Kidney (tissue), 14 donors: Measurements from ENCODE around the gene SLC22A23. TPM values are rescaled to one million over a fixed set of nuclear protein-coding genes. Genes with fewer than 3 reads are reported as not detected.

Experiments used
- DNase-seq, 5 donors: peaks; one replicate each; pipeline ENCODE4 v3.0.0-alpha.2; 2013 to 2020
- FAIRE-seq: peaks from 2 replicates; lab custom pipeline; 2012; peaks lifted over from hg19 to GRCh38; lab: Jason Lieb, UNC
- H3K27ac ChIP-seq, 2 donors: one replicate each; pipeline ENCODE4 v1.7.0; 2013; ENCODE audit warnings: low read depth in 2 of 2, low read length in 2 of 2, inconsistent platforms in 1 of 2
- H3K27me3 ChIP-seq: one replicate; pipeline ENCODE4 v1.7.1; 2013; ENCODE audit warnings: low read length, inconsistent platforms; ENCODE audit not compliant: control insufficient read depth, insufficient read depth
- H3K36me3 ChIP-seq, 3 donors: one replicate each; pipeline versions ENCODE4 v1.7.0 to v1.7.1; 2013; ENCODE audit warnings: low read length in 3 of 3, control low read depth in 1 of 3, inconsistent platforms in 1 of 3; ENCODE audit not compliant: insufficient read depth in 3 of 3, control insufficient read depth in 2 of 3
- H3K4me1 ChIP-seq, 3 donors: one replicate each; pipeline versions ENCODE4 v1.7.0 to v1.7.1; 2013; ENCODE audit warnings: low read length in 3 of 3, inconsistent platforms in 1 of 3, low read depth in 1 of 3; ENCODE audit not compliant: control insufficient read depth in 2 of 3, insufficient read depth in 2 of 3
- H3K4me3 ChIP-seq, 3 donors: one replicate each; pipeline versions ENCODE4 v1.7.0 to v1.8.1; 2013; ENCODE audit warnings: low read length in 3 of 3, control low read depth in 1 of 3, inconsistent platforms in 1 of 3
- H3K9ac ChIP-seq, 3 donors: one replicate each; pipeline versions ENCODE4 v1.7.0 to v1.7.1; 2013; ENCODE audit warnings: low read length in 3 of 3, control low read depth in 1 of 3, inconsistent platforms in 1 of 3
- H3K9me3 ChIP-seq, 3 donors: one replicate each; pipeline versions ENCODE4 v1.7.0 to v1.7.1; 2013; ENCODE audit warnings: low read length in 3 of 3, control low read depth in 1 of 3, inconsistent platforms in 1 of 3; ENCODE audit not compliant: control insufficient read depth in 2 of 3, insufficient read depth in 1 of 3
- CTCF ChIP-seq: IDR thresholded peaks from 3 replicates; pipeline ENCODE4 v1.5.1; 2012; ENCODE audit warnings: mild to moderate bottlenecking, moderate library complexity, borderline replicate concordance; ENCODE audit not compliant: insufficient read depth; ENCODE audit errors: extremely low read depth
- intact Hi-C: fragments of 100-400 bp; cut with DNase I; formaldehyde crosslinking; loops from one replicate; pipeline ENCODE4 v1.11.1; 2022
- polyA plus RNA-seq: library from polyadenylated mRNA; stranded (reverse); fragments of 350-450 nt; fragmentation: Illumina TruSeq; extraction: RNeasy Lipid Tissue Mini Kit (QIAGEN cat#74804); gene quantifications from one replicate; pipeline ENCODE4 v1.2.3, GENCODE V29; 2014; ENCODE audit warnings: low read depth, low replicate concordance; ENCODE audit not compliant: insufficient read depth
- total RNA-seq: library from RNA; stranded (reverse); fragmentation: NEBNext Ultra II Directional; extraction: Animal tissue kit (Norgen Biotek cat#: 25700); gene quantifications from one replicate; pipeline ENCODE4 v1.2.1, GENCODE V29; 2021
- donor health status: control.
- donor health status: control.
- donor health status: control.
- donor health status: control.
- donor health status: control.
- donor health status: DM: yes; HTN: yes; CAD: no.
- donor health status: Normal renal cell carcinoma (clear cell type).

The SLC22A23 gene
- total and polyA plus RNA-seq, 2 donors from 2014 or later = 5.3 to 5.7 TPM

GRCh38 chr6:3415082-3415453 lies 41.8 kb downstream of the SLC22A23 start:
- Histone ChIP-seq H3K4me1 (no peaks in the 10 kb centered on the region), H3K9ac (no peak overlapping the region), H3K36me3 (peaks cover 0 to 3% (median 0%) of the 10 kb centered on the region in 3 donors), H3K9me3 (peaks cover 0 to 2% (median 0%) of the 10 kb centered on the region in 3 donors), H3K27me3 (no peaks in the 10 kb centered on the region), H3K27ac (no peak overlapping the region), H3K4me3 (no peak overlapping the region)
- intact Hi-C loops = no loop called here
- TF ChIP-seq CTCF = no peak
- no peak for FAIRE-seq
- DNase-seq = no peak

DNA sequence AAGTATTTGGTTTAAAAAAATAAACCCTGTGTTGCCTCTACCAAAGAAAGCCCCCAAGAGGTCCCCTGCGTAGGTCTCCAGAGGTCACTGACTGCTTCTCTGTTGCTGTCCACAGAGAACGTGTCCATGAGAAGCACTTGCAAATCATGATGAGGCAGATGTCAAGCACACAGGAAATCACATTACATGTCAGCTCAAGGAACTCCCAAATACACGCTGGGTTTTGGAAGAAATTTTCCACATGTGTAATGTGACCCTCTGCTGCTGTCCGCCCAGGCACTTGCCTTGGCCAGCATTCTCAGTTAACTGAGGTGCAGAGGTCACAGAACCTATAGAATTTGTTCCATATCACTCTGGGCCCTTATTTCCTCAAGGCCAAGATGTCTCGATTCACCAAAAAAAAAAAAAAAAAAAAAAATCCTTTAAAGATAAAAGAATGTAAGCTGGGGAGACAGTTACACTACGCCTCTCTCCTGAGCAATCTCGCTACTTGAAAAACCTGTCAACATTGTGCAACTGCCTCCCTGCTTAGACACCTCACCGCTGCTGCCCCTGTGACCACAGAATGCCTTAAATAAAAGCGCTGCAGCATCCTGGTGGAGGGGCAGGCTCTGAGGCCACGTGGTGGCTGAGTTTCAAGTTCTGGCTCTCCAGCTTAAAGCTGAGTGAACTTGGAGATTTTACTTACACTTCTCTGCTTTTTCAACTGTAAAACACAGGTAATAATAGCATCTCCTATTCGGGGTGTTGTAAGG lies 42.3 kb downstream of the SLC22A23 start:
- no peak overlapping the region for H3K27ac ChIP-seq
- intact Hi-C loops = no loop called here
- peaks cover 0 to 4% (median 0%) of the 10 kb centered on the region in 3 donors for H3K4me1 ChIP-seq
- H3K36me3 ChIP-seq = peaks cover 0 to 3% (median 0%) of the 10 kb centered on the region in 3 donors
- H3K9me3 ChIP-seq = peaks cover 0 to 2% (median 0%) of the 10 kb centered on the region in 3 donors
- no peak overlapping the region for H3K4me3 ChIP-seq
- H3K9ac ChIP-seq = no peak overlapping the region
- no peaks in the 10 kb centered on the region for H3K27me3 ChIP-seq
- no peak for TF ChIP-seq CTCF
- DNase-seq (peak in 3 of 5 donors; percentile 47 to 57 (median 50)), FAIRE-seq (no peak)

GRCh38 chr6:3413592-3413991 lies 43.3 kb downstream of the SLC22A23 start:
- no peak for DNase-seq
- H3K27ac ChIP-seq = no peak overlapping the region
- H3K9me3 ChIP-seq = peaks cover 0 to 2% (median 0%) of the 10 kb centered on the region in 3 donors
- H3K9ac ChIP-seq = no peak overlapping the region
- no peaks in the 10 kb centered on the region for H3K27me3 ChIP-seq
- intact Hi-C loops = no loop called here
- no peak for TF ChIP-seq CTCF
- no peak for FAIRE-seq
- peaks cover 0 to 3% (median 0%) of the 10 kb centered on the region in 3 donors for H3K36me3 ChIP-seq
- H3K4me1 ChIP-seq = peaks cover 0 to 8% (median 0%) of the 10 kb centered on the region in 3 donors
- no peak overlapping the region for H3K4me3 ChIP-seq
